ENCODE data around the gene RBM5.

DNA sequence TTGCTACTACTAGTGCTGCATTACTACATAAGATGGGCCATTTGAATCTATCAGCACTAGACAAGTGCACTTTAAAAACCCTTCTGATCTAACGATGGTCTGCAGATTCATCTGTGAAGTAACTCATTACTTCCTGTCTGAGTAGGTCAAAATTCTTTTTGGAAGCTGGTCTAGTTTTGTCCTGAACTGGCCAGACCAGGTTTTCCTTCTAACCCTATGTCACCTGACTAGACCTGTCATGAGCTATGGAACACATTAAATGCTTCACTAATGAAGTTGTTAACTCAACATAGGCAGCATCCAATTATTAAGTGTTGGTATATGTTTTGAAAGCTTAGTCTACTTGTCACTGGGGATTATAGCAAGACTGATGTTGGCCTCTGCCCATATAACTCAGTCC lies 10.1 kb upstream of the RBM5 start:
- TF ChIP-seq RELA (IDR thresholded peaks at IDR 0.05; ENCODE audit: borderline replicate concordance, partially characterized antibody) (no peak), SRF (IDR thresholded peaks at IDR 0.05; ENCODE audit: low read depth in 2 of 2, low read length in 2 of 2) (no peak), NBN (IDR thresholded peaks at IDR 0.05) (no peak), HDAC2 (IDR thresholded peaks at IDR 0.05) (no peak), SREBF2 (IDR thresholded peaks at IDR 0.05; ENCODE audit: low read length) (no peak), EZH2 (IDR thresholded peaks at IDR 0.05; ENCODE audit: borderline replicate concordance, control insufficient read depth, low read depth, low read length) (no peak), EP300 (IDR thresholded peaks at IDR 0.05; ENCODE audit: borderline replicate concordance in 1 of 2, control insufficient read depth in 1 of 2, low read depth in 2 of 2, low read length in 2 of 2) (no peak), EGR1 (IDR thresholded peaks at IDR 0.05; ENCODE audit: borderline replicate concordance in 1 of 2, low read depth in 2 of 2, low read length in 2 of 2) (no peak)
- TF ChIP-seq, protein P1, sequence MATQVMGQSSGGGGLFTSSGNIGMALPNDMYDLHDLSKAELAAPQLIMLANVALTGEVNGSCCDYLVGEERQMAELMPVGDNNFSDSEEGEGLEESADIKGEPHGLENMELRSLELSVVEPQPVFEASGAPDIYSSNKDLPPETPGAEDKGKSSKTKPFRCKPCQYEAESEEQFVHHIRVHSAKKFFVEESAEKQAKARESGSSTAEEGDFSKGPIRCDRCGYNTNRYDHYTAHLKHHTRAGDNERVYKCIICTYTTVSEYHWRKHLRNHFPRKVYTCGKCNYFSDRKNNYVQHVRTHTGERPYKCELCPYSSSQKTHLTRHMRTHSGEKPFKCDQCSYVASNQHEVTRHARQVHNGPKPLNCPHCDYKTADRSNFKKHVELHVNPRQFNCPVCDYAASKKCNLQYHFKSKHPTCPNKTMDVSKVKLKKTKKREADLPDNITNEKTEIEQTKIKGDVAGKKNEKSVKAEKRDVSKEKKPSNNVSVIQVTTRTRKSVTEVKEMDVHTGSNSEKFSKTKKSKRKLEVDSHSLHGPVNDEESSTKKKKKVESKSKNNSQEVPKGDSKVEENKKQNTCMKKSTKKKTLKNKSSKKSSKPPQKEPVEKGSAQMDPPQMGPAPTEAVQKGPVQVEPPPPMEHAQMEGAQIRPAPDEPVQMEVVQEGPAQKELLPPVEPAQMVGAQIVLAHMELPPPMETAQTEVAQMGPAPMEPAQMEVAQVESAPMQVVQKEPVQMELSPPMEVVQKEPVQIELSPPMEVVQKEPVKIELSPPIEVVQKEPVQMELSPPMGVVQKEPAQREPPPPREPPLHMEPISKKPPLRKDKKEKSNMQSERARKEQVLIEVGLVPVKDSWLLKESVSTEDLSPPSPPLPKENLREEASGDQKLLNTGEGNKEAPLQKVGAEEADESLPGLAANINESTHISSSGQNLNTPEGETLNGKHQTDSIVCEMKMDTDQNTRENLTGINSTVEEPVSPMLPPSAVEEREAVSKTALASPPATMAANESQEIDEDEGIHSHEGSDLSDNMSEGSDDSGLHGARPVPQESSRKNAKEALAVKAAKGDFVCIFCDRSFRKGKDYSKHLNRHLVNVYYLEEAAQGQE (IDR thresholded peaks at IDR 0.05; ENCODE audit: low read depth, low read length) = no peak
- TF ChIP-seq, protein P2, sequence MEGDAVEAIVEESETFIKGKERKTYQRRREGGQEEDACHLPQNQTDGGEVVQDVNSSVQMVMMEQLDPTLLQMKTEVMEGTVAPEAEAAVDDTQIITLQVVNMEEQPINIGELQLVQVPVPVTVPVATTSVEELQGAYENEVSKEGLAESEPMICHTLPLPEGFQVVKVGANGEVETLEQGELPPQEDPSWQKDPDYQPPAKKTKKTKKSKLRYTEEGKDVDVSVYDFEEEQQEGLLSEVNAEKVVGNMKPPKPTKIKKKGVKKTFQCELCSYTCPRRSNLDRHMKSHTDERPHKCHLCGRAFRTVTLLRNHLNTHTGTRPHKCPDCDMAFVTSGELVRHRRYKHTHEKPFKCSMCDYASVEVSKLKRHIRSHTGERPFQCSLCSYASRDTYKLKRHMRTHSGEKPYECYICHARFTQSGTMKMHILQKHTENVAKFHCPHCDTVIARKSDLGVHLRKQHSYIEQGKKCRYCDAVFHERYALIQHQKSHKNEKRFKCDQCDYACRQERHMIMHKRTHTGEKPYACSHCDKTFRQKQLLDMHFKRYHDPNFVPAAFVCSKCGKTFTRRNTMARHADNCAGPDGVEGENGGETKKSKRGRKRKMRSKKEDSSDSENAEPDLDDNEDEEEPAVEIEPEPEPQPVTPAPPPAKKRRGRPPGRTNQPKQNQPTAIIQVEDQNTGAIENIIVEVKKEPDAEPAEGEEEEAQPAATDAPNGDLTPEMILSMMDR (IDR thresholded peaks at IDR 0.05 in 2 of 3, conservative IDR thresholded peaks at IDR 0.05 in 1 of 3; ENCODE audit: control insufficient read depth in 2 of 3, extremely low read depth in 1 of 3, insufficient read depth in 1 of 3, low read depth in 3 of 3, low read length in 3 of 3) = no peak
- TF ChIP-seq, protein P3, sequence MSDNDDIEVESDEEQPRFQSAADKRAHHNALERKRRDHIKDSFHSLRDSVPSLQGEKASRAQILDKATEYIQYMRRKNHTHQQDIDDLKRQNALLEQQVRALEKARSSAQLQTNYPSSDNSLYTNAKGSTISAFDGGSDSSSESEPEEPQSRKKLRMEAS (IDR thresholded peaks at IDR 0.05; ENCODE audit: low read depth, low read length) = no peak
- TF ChIP-seq, protein P4, sequence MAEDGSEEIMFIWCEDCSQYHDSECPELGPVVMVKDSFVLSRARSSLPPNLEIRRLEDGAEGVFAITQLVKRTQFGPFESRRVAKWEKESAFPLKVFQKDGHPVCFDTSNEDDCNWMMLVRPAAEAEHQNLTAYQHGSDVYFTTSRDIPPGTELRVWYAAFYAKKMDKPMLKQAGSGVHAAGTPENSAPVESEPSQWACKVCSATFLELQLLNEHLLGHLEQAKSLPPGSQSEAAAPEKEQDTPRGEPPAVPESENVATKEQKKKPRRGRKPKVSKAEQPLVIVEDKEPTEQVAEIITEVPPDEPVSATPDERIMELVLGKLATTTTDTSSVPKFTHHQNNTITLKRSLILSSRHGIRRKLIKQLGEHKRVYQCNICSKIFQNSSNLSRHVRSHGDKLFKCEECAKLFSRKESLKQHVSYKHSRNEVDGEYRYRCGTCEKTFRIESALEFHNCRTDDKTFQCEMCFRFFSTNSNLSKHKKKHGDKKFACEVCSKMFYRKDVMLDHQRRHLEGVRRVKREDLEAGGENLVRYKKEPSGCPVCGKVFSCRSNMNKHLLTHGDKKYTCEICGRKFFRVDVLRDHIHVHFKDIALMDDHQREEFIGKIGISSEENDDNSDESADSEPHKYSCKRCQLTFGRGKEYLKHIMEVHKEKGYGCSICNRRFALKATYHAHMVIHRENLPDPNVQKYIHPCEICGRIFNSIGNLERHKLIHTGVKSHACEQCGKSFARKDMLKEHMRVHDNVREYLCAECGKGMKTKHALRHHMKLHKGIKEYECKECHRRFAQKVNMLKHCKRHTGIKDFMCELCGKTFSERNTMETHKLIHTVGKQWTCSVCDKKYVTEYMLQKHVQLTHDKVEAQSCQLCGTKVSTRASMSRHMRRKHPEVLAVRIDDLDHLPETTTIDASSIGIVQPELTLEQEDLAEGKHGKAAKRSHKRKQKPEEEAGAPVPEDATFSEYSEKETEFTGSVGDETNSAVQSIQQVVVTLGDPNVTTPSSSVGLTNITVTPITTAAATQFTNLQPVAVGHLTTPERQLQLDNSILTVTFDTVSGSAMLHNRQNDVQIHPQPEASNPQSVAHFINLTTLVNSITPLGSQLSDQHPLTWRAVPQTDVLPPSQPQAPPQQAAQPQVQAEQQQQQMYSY (CRISPR knock-in tag; IDR thresholded peaks at IDR 0.05) = no peak
- TF ChIP-seq, protein P5, sequence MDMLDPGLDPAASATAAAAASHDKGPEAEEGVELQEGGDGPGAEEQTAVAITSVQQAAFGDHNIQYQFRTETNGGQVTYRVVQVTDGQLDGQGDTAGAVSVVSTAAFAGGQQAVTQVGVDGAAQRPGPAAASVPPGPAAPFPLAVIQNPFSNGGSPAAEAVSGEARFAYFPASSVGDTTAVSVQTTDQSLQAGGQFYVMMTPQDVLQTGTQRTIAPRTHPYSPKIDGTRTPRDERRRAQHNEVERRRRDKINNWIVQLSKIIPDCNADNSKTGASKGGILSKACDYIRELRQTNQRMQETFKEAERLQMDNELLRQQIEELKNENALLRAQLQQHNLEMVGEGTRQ (IDR thresholded peaks at IDR 0.05; ENCODE audit: borderline replicate concordance, low read depth, low read length) = no peak
